DMS153 (cell line): ENCODE measurements around the gene IRGQ.
"Not testable (repeated sequence)": the region's sequence is repeated elsewhere in the genome, so short reads cannot be mapped to it uniquely, and the experiment has no call there.

Experiments used
- DNase-seq: peaks from one replicate; lab custom pipeline; 2025; lab: John Stamatoyannopoulos, UW

IRGQ gene

DNA sequence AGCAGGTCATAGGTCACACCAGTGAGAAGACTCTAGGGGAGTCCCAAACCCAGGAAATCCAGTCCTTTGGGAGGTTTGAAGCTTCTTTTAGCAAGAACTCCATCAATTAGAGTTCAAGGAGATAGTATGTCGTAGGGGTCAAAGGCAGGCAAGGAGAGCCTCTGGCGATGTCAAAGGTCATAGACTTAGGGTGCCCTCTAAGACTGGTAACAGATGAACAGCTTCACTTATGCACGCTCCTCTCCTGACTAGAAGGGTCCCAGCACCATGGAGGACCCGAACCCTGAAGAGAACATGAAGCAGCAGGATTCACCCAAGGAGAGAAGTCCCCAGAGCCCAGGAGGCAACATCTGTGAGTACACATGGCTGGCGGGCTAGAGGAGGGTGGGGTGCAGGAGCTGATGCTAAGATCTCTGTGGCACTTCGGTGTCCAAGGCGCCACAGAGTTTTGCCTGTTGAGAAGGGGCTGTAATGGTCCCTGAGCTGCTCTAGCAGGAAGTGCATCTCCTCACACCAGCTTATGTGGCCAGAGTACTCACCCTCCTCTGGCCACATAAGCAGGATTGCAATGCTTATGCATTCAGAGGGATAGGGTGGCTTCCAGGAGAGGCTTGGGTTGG, 1.0 kb upstream of the IRGQ start:
- no peak for DNase-seq

DNA sequence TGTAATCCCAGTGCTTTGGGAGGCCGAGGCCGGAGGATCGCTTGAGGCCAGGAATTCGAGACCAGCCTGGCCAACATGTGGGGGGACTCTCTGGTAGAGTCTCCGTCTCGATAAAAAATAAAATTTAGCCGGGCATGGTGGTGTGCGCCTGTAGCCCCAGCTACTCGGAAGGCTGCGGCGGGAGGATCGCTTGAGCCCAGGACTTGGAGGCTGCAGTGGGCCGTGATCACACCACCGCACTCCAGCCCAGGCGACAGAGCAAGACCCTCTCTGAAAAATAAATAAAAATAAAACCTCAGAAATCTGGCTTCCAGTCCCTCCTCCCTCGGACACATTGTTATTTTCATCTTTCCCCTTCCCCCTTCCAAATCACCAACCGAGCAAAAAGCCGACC, 332 bp downstream of the IRGQ start:
- DNase-seq: no peak

DNA sequence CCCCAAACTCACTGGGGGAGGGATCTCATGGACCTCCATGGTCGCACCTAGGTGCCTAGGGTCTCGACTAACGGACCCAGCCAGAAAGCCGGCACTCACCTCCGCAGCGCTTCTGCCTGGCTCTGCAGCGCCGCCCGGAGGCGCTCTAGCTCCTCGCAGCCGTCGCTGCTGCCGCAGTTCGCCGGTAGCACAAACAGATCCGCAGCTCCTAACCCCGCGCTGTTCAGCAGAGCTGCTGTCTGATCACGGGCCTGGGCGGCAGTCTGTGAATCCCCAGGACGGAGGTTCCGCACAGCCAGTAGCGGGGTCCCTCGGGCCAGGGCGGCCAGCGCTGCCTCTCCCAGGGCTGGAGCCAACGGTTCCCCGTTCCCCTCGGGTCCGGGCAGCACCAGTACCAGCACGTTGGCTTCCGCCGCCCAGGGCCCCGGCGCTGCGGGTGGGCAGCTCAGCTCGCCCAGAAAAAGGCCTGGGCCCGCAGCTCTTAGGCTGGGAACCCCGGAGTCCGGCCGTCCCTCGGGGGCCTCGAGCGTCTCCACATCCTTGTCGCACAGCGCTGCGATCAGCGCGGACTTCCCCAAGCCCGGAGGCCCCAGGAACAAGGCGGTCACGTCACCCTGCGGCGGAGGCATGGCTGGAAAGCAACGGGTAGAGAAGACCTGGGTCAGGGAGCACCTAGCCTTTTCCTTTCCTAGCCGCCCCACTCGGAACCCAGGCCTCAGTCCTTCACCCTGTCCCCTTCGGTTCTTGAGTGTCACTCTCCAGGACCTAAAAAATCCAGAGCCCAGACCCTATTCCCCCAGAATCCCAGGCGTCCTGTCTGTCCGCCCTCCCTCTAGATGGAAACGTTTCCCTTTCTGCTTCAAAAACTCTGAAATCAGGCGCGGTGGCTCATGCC, 977 bp downstream of the IRGQ start:
- DNase-seq: peak; percentile 18

DNA sequence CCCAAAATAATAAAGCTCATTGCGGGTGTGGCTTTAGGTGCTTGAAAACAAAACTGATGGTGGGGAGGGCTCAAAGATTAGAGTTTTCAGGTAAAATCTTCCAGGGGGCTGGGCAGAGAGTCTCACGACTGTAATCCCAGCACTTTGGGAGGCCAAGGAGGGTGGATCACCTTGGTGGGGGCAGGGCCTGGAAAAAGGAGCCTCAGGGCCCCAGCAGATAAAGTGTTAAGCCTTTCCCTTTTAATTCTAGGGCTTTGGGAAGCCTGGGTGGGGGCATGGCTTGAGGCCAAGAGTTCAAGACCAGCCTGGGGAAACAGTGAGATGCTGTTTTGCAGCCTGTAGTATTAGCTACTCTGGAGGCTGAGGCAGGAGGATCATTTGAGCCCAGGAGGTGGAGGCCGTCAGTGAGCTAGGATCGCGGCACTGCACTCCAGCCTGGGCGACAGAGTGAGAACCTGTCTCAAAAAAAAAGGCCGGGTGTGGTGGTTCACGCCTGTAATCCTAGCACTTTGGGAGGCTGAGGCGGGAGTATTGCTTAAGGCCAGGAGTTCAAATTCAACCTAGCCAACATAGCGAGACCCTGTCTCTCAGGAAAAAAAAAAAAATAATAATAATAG, 1.7 kb downstream of the IRGQ start:
- DNase-seq: no peak

DNA sequence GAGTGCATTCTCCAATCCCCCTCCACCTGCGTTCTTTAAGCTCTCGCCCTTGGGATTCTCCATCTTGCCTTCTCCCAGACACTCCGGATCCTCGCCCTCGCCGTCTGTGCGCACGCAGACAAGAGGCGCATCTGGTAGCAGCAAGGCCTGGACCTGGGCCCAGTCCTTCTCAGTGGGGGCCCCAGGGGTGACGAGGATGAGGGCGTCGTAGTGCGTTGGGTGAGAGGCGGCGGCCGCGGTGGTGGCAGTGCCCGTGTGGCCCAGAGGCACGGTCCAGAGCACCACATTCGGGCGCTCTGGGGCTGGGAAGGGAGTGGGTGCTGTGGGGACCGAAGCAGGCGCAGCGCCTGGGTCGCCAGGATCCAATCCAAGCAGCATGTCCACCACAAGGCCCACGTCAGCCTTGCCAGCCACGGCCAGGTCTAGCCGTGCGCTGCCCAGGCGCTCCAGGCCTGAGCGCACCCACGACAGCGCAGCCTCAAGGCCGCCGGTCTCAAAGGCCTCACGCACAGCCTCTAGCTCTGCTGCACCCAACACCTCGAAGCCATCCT, 3.1 kb downstream of the IRGQ start:
- no peak for DNase-seq

DNA sequence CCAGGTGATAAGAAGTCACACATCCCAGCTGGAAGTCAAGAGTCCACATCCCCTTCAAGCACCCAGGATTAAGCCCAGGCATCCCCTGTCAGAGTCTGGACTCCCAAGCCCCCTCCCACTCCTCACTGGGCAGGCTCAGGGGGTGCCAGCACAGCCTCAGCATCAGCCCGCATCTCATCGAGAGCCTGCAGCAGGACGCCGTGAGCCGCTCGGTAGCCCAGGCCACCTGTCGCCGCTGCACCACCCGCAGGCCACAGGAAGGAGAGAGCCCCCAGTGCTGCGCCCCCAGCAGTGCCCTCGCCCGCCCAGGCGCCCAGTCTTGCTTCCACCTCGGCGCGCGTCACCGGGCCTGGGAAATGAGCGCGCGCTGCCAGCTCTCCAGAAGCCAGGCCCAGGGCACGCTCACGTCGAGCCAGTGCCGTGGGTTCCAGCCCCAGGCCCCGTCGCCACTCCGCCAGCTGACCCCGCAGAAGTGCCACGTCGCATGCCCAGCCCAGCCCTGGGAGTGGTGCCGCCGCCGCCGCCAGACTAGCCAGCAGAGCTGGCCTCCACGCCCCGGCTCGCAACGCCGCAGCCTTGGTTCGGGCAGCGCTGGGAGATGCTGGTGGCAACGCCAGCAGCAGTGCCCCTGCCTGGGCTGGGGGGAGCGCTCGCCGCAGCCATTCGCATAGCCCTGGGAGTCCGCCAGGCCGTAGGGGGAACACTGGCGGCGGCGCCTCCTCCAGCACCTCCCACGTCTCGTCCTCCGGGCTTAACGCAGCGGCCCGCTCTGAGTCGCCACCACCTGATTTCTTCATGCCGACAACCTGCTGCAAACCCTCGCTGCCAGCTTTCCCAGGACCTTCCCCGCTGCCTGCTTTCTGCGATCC, 3.8 kb downstream of the IRGQ start:
- DNase-seq: no peak

DNA sequence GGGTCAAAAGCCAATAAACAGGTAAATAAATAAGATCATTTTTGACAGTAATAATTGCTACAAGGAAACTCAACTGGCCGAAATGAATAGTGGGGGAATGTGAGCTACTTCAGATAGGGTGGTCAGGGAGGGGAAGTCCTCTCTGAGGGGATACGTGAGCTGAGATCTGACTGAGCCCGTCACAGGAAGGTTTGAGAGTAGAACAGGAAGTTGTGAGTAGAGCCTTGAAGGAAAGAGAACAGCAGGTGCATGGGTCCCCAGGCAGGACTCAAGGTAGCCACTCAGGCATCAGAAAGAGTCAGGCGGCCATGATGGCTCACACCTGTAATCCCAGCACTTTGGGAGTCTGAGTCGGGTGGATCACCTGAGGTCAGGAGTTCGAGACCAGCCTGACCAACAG, 6.3 kb downstream of the IRGQ start:
- no peak for DNase-seq

DNA sequence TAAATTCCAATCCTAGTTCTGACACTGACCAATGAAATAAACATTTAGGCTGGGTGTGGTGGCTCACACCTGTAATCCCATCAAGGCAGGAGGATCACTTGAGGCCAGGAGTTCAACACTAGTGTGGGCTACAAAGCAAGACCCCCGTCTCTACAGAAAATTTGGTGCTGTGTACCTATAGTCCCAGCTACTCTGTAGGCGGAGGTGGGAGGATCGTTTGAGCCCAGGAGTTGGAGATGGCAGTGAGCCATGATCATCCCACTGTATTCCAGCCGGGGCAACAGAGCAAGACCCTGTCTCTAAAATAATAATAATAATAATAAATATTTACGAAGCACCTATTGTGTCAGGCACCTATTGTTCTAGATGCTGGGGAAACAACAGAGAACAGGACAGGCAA, 6.7 kb downstream of the IRGQ start:
- DNase-seq: no peak

DNA sequence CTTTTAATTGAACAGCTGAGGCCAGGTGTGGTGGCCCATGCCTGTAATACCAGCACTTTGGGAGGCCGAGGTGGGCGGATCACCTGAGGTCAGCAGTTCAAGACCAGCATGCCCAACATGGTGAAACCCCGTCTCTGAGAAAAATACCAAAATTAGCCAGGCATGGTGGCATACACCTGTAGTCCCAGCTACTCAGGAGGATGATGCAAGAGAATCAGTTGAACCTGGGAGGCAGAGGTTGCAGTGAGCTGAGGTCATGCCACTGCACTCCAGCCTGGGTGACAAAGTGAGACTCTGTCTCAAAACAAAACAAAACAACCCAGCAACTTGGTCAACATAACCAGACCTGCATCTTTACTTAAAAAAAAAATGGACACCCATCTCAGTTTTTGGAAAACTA, 8.9 kb downstream of the IRGQ start:
- not testable (repeated sequence) for DNase-seq

DNA sequence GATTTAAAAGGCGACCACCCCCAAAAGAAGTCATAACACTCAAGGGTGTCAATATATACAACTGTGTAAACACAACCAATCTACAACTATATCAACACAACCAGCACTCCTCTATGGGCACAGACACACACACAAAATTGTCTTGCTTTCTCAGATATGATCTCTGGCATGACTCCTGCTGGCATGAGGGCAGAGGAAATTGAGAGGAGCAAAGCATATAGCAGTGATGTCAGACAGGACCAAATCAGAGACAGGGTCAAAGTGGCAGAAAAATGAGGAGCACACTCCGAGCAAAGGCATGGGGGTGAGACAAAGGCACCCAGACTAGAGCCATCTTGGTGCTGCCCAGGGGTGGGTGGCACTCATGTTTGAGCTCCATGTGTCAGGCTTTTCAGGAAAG, 9.6 kb downstream of the IRGQ start:
- DNase-seq: no peak

DNA sequence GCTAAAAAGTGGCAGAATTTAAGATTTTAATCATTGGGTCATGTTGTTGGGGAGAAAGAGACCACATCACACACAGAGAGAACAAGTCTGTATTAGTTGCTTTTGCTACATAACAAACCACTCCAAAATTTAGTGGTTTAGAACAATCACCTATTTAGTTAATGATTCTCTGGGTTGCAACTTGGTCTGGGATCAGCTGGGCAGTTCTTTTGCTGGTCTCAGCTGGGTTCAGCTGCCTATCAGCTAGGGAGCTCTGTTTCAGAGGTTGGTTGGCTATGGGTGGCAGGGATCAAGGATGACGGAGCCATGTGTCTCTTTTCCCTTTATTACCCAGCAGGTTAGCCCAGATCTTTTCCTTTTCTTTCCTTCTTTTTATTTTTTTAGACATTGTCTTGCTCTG, 11.4 kb downstream of the IRGQ start:
- DNase-seq: no peak

DNA sequence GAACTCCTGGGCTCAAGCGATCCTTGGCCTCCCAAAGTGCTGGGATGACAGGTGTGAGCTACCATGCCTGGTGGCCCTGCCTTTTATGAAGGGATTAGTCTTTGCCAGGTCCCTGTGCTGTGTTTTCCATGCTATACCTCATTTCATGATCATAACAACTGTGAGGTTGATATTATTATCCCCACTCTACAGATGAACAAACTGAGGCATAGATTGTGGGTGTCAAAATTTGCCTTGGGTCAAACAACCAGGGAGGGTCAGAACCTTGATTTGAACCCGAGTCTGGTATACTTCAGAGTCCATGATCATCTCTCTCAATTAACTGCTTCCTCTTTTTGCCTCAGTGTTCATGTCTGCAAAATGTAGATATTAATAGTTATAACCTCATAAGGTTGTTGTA, 13.4 kb downstream of the IRGQ start:
- no peak for DNase-seq

DNA sequence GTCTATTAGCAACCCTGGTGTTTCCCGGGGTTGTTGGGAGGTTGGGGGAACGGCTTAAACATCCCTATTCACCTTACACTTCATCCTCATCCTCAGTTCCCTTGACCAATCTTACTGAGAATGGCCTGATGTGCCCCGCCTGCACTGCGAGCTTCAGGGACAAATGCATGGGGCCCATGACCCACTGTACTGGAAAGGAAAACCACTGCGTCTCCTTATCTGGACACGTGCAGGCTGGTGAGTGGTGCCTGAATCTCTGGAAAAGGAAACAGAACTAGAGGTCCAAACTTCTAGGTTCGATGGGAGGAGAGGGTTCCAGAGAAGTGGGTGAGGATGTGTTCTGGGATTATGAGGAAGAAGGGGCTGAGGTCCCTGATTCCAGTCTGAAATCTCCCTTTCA, 14.5 kb downstream of the IRGQ start:
- DNase-seq: no peak

DNA sequence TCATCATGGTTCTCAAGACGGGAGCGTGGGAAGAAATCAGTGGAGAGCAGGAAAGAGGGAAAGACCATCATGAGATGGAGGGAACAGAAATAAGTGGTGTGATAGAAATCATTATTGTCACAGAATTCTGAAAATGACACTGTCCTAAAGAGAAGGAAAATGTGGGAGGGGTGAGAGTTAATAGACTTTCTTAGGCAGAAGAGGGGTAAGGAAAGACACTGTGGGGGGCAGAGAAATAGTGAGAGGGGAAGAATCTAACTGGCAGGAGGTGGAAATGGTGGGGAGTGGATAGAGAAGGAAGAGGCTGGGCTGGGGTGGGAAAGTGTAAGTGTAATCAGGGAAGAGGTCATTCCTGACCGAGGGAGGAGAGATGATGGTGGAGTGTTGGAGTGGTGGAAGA, 17.1 kb downstream of the IRGQ start:
- no peak for DNase-seq

DNA sequence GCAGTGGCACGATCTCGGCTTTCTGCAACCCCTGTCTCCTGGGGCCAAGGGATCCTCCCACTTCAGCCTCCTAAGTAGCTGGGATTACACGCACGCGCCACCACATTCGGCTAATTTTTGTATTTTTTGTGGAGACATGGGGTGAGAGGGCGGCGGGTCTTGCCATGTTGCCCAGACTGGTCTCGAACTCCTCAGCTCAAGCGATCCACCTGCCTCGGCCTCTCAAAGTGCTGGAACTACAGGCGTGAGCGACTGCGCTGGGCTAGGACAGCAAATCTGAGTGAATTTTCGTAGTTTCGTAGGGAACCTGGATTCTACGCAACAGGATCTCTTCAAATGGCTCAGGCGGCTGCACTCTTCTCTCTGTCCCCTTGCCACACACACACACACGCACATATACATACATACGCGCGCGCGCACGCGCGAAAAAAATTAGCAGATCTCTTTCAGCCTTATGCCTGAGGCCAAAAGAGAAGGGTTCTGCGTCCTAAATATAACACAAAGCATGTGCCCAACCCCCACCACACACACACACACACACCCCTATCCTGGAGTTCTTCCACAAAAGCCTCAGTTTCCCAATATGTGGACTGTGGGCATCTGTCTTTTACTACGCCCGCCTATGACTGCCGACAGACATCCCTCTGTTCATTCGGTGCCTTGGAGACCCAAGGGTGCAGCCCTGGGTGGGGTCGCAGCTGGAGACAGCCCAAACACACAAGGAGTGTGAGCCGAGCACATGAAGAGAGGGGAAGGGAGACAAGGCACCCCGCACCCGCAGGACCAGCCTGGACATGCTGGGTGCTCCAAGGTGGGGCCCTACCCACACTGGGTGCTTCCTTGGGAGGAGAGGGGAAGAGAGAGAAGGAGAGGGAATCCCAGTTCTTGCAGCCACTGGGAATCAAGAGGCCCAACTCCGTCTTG, 19.7 kb downstream of the IRGQ start:
- DNase-seq: no peak

DNA sequence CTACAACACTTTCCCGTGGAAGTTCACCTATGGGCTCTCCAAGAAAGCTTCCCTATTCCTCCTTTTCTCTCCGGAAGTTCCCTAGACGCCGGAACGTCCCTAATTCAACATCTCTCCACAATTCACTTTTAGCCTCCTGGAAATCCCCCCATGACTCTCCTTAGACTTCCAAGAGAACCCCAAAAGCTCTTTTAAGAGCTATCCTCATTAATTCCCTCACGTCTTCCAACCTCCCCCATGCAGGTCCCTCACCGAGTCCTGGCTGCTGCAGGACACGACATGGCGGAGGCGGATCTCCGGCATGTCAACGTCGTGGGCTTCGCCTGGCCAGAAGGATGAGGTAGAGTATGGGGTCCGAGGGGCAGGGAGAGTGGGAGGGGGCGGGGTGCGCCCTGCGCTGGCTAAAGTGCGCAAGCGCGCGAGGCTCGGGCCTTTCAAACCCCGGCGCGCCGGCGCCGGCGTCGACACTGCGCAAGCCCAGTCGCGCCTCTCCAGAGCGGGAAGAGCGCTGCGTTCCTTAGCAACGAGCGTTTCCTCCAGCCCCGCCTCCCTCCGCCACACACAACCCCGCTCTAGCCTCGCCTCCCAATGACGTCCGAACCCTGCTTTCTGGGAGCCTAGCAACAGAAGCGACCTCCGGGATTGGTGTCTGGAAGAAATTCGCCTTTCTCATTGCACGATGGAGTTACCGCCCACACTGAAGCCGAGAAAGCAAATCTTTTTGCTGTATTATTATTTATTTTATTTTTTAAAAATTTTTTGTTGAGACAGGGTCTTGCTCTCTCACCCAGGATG, 20.6 kb downstream of the IRGQ start, which contains the start of the genes PINLYP and XRCC1:
Gene PINLYP (plus strand): TSS at position 646 of the 795 bp plus-strand sequence. CDS start 1,391 bp downstream, outside the sequence.
Gene XRCC1 (minus strand): TSS at position 372 of the 795 bp plus-strand sequence. CDS start 69 bp downstream, at position 303.
- DNase-seq: peak; percentile 97

DNA sequence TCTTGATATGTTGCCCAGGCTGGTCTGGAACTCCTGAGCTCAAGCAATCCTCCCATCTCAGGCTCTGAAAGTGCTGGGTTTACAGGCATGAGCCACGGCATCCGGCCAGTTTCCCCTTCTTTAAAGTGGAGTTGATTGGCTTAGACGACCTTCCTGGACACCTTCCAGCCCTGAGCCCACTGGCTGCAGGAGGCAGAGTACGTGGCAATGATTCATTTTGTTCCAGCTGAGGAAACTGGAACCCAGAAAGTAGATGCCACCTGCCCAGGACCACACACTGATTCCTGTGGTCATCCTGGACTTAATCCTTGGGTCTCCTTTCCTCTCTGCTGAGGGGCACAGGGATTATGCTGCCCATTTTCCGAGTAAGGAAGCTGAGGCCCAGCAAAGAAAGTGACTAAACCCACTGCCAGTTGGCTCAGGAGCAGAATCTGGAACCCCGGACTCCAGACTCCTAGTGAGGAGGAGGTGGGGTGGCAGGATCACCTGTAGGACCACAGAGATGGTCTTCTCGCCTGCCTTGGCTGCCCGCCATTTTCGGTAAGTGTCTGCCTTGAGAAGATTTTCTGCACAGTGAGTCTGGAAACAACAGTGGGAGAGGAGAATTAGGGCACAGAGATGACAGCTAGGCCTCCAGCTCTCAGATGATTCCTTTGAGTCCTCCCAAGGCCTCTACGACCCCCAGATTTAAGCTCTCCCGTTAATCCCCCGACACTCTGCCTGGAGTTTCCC, 21.3 kb downstream of the IRGQ start:
- no peak for DNase-seq

DNA sequence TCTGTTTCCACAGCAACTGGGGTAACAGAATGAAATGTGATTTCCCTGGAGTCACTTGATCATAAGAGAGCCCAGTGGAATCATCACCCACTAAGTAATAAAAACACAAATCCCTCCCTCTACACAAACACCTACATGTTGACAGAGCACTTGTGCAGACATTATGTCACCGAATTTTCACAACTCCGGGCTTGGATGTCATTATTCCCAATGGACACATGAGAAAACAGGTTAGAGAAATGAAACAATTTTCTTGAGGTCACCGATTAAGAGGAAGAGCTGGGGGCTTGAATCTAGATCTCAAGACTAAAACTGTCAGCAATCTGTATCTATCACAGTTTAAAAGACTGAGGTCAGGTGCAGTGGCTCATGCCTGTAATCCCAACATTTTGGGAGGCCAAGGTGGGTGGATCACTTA, 23.8 kb downstream of the IRGQ start:
- peak; percentile 93 for DNase-seq
